GM12878 (cell line): ENCODE results near the gene CC2D1A. TPM values are rescaled to one million over a fixed set of nuclear protein-coding genes. Genes with fewer than 3 reads are reported as not detected.
A peak's percentile ranks its signal among the peaks of the same experiment; 100 is the strongest.

Experiments used
- ATAC-seq: fragments of 200-7000 bp; cut with Tn5 transposase; 3 replicates; pipeline ENCODE4 v1.9.1; 2020; ENCODE audit warnings: mild to moderate bottlenecking, moderate library complexity
- BruUV-seq: library from RNA; stranded (reverse); fragments of 400-500 nt; replicated peaks from 2 replicates; lab custom pipeline; 2021; lab: Mats Ljungman, UMichigan
- CTCF ChIA-PET: fragments of 300-600 bp; sonication (Branson Sonifier 250); formaldehyde crosslinking; extraction: SDS; loops from one replicate; lab custom pipeline; 2021; ENCODE audit warnings: inconsistent platforms; lab: Yijun Ruan, JAX
- POLR2A ChIA-PET: fragments of 350-600 bp; formaldehyde crosslinking; extraction: SDS; loops from one replicate; lab custom pipeline; 2021; ENCODE audit warnings: inconsistent platforms; lab: Charles Lee
- RAD21 ChIA-PET: fragments of 300-600 bp; sonication (Branson Sonifier 250); formaldehyde crosslinking; loops from one replicate; lab custom pipeline; 2023; ENCODE audit warnings: antibody characterized with exemption; ENCODE audit not compliant: unreplicated experiment; lab: Charles Lee
- SMC1A ChIA-PET: fragments of 300-600 bp; sonication (Branson Sonifier 250); formaldehyde crosslinking; loops from one replicate; lab custom pipeline; 2023; ENCODE audit not compliant: unreplicated experiment, uncharacterized antibody; lab: Charles Lee
- DNase-seq: peaks from one replicate; pipeline ENCODE4 v3.0.0-alpha.2; 2011; ENCODE audit warnings: low read depth, low spot score
- FAIRE-seq: peaks from 3 replicates; lab custom pipeline; 2011; peaks lifted over from hg19 to GRCh38; lab: Jason Lieb, UNC
- H2AFZ ChIP-seq: 2 replicates; pipeline ENCODE4 v1.6.0; 2011; ENCODE audit warnings: low read depth, low read length, control low read depth; ENCODE audit not compliant: control insufficient read depth
- H3K27ac ChIP-seq: 2 replicates; pipeline ENCODE4 v1.5.1; 2011; ENCODE audit warnings: control low read depth; ENCODE audit not compliant: control insufficient read depth, insufficient read depth
- H3K27me3 ChIP-seq, 2 experiments: replicated peaks in 1 of 2; 2 replicates each; pipeline versions ENCODE4 v1.6.0 to v1.6.1; 2011; ENCODE audit warnings: low read length in 1 of 2; ENCODE audit not compliant: control insufficient read depth in 2 of 2, insufficient read depth in 2 of 2
- H3K36me3 ChIP-seq, 2 experiments: 2 replicates each; pipeline ENCODE4 v1.5.1; 2011; ENCODE audit warnings: low read length in 1 of 2; ENCODE audit not compliant: control insufficient read depth in 2 of 2, insufficient read depth in 2 of 2
- H3K4me1 ChIP-seq: 2 replicates; pipeline ENCODE4 v1.6.1; 2011; ENCODE audit warnings: mild to moderate bottlenecking, low read length, moderate library complexity, mixed read lengths; ENCODE audit not compliant: control insufficient read depth, insufficient read depth
- H3K4me2 ChIP-seq: 2 replicates; pipeline ENCODE4 v1.6.0; 2011; ENCODE audit warnings: control low read depth; ENCODE audit not compliant: control insufficient read depth, insufficient read depth
- H3K4me3 ChIP-seq: fragments of 200-600 bp; sonication (generic); 2 replicates; pipeline ENCODE4 v1.5.1; 2016
- H3K79me2 ChIP-seq: 2 replicates; pipeline ENCODE4 v1.6.0; 2011; ENCODE audit warnings: low read length; ENCODE audit not compliant: control insufficient read depth, insufficient read depth
- H3K9ac ChIP-seq: 2 replicates; pipeline ENCODE4 v1.8.0; 2011; ENCODE audit warnings: low read length, control low read depth, mixed read lengths; ENCODE audit not compliant: control insufficient read depth, insufficient read depth
- H3K9me3 ChIP-seq: replicated peaks from 3 replicates; pipeline ENCODE4 v1.5.1; 2011; ENCODE audit warnings: mild to moderate bottlenecking, low read length; ENCODE audit not compliant: control insufficient read depth, insufficient read depth
- H4K20me1 ChIP-seq: 2 replicates; pipeline ENCODE4 v1.6.0; 2011; ENCODE audit not compliant: control insufficient read depth, insufficient read depth
- BHLHE40 ChIP-seq, 2 experiments: fragments of 450-650 bp in 1 of 2; IDR thresholded peaks; 2 replicates each; pipeline ENCODE4 v1.6.1; 2011 to 2017; ENCODE audit warnings: low read depth in 2 of 2, borderline replicate concordance in 1 of 2, improper control_type of control experiment in 1 of 2, low read length in 1 of 2, mild to moderate bottlenecking in 1 of 2
- CEBPB ChIP-seq, 2 experiments: fragments of 150-350 bp in 1 of 2; IDR thresholded peaks; 2 replicates each; pipeline ENCODE4 v1.6.1; 2012 to 2014; ENCODE audit warnings: low read depth in 2 of 2, low read length in 2 of 2, borderline replicate concordance in 1 of 2, inconsistent platforms in 1 of 2
- EGR1 ChIP-seq, 2 experiments: IDR thresholded peaks; 1 replicate in 1 of 2; 2 replicates in 1 of 2; pipeline ENCODE4 v1.6.1; 2011 to 2012; ENCODE audit warnings: low read depth in 2 of 2, low read length in 2 of 2, borderline replicate concordance in 1 of 2, mild to moderate bottlenecking in 1 of 2, moderate library complexity in 1 of 2
- GATAD2B ChIP-seq: fragments of 450-650 bp; conservative IDR thresholded peaks from 2 replicates; pipeline ENCODE4 v1.6.1; 2017; ENCODE audit warnings: low read depth, mild to moderate bottlenecking, moderate library complexity
- HDGF ChIP-seq: fragments of 450-650 bp; IDR thresholded peaks from 2 replicates; pipeline ENCODE4 v1.6.1; 2016; ENCODE audit warnings: antibody characterized with exemption
- IKZF1 ChIP-seq: fragments of 450-650 bp; conservative IDR thresholded peaks from 2 replicates; pipeline ENCODE4 v1.6.1; 2017; ENCODE audit warnings: antibody characterized with exemption, mild to moderate bottlenecking
- LARP7 ChIP-seq: fragments of 450-650 bp; IDR thresholded peaks from 2 replicates; pipeline ENCODE4 v1.6.1; 2017; ENCODE audit warnings: mild to moderate bottlenecking
- NBN ChIP-seq: fragments of 450-650 bp; IDR thresholded peaks from 2 replicates; pipeline ENCODE4 v1.6.1; 2016
- NFXL1 ChIP-seq: fragments of 450-650 bp; IDR thresholded peaks from 2 replicates; pipeline ENCODE4 v1.6.1; 2017; ENCODE audit warnings: antibody characterized with exemption, mild to moderate bottlenecking, borderline replicate concordance
- SUZ12 ChIP-seq: fragments of 200-600 bp; sonication (generic); IDR thresholded peaks from one replicate; pipeline ENCODE4 v1.6.1; 2018; ENCODE audit warnings: antibody characterized with exemption, mild to moderate bottlenecking; ENCODE audit not compliant: unreplicated experiment
- TBL1XR1 ChIP-seq: IDR thresholded peaks from 2 replicates; pipeline ENCODE4 v1.6.1; 2012; ENCODE audit warnings: low read depth, low read length, improper control_type of control experiment
- WGBS: methylation state at CpG from one replicate; pipeline ENCODE4 v1.1.6; 2016; ENCODE audit warnings: low lambda C conversion rate; ENCODE audit not compliant: insufficient replicate concordance, insufficient coverage; ENCODE audit errors: missing lambda C conversion rate; 5-methylcytosine and 5-hydroxymethylcytosine counted together
- in situ Hi-C: fragments of 300-500 bp; cut with MboI; formaldehyde crosslinking; loops from 9 replicates; pipeline ENCODE4 v1.14.3; 2018; ENCODE audit warnings: mixed read lengths
- intact Hi-C: fragments of 100-400 bp; cut with micrococcal nuclease; formaldehyde crosslinking; loops from one replicate; pipeline ENCODE4 v1.14.2; 2022; ENCODE audit not compliant: unreplicated experiment
- polyA plus RNA-seq, 11 experiments: library from polyadenylated mRNA; depleted of rRNA in 4 of 11; unstranded in 6 of 11; stranded (reverse) in 5 of 11; fragments of >200 nt; fragmentation: Nextera tagmentation in 4 of 11; fragmentation: Illumina TruSeq in 1 of 11; extraction: Ambion mirVana in 4 of 11; extraction: Trizol in 1 of 11; gene quantifications; 1 replicate in 1 of 11; 2 replicates in 10 of 11; pipeline versions ENCODE4 v1.2.1 to v1.2.3, GENCODE V29; 2011 to 2016; ENCODE audit warnings: inconsistent platforms in 2 of 11, missing spikeins in 2 of 11, low read depth in 1 of 11
- total RNA-seq, 4 experiments: library from RNA; depleted of rRNA in 3 of 4; stranded (reverse); fragments of >200 nt in 3 of 4; fragmentation: Illumina TruSeq in 1 of 4; extraction: Trizol in 1 of 4; gene quantifications; 2 replicates each; pipeline versions ENCODE4 v1.2.1 to v1.2.3, GENCODE V29; 2013 to 2021
- TF ChIP-seq, protein P1 (sequence below): fragments of 450-650 bp; IDR thresholded peaks from 2 replicates; pipeline ENCODE4 v1.6.1; 2016; ENCODE audit warnings: mild to moderate bottlenecking
- TF ChIP-seq, protein P2 (sequence below): fragments of 450-650 bp; IDR thresholded peaks from 2 replicates; pipeline ENCODE4 v1.6.1; 2017; ENCODE audit warnings: mild to moderate bottlenecking, moderate library complexity

Gene CC2D1A
- total and polyA plus RNA-seq, 10 of the 15 experiments (the other 5 are each of a cell fraction or from before 2014, with no cell fraction given) = 0.13 to 36.1 (median 16.1) TPM

- Histone ChIP-seq H2AFZ (no peak overlapping the region), H3K79me2 (no peaks in the 10 kb centered on the region), H3K4me3 (0 out of 2 replicates have a peak overlapping the region, but pooled peaks have one; percentile 59), H3K9me3 (no peaks in the 10 kb centered on the region; the same call in 2 of the 3 replicates), H3K4me2 (peak overlapping the region; percentile 30; the same call in 1 of the 2 replicates), H3K27ac (no peak overlapping the region), H4K20me1 (no peaks in the 10 kb centered on the region), H3K4me1 (peaks cover 8% of the 10 kb centered on the region), H3K36me3 (no peaks in the 10 kb centered on the region), H3K9ac (no peak overlapping the region), H3K27me3 (peaks cover 0 to 1% of the 10 kb centered on the region in 2 experiments; a peak in 2 of 4 replicates)
- POLR2A ChIA-PET = interaction anchor here (0.5 to 5.6 kb wide), 3 partner anchors 26 to 91 kb away, joined by 3 to 85 read pairs (median 4); no protein-coding TSS in a partner anchor
- 5% methylated on average over 41 of the region's 113 CpGs for whole genome bisulfite sequencing
- no TSS peak for BruUV-seq
- in situ Hi-C loops (loop anchor here (5.0 kb wide), 3 partner anchors 83 to 588 kb away; no protein-coding TSS in a partner anchor), intact Hi-C loops (loop anchor here (5.0 kb wide), 2 partner anchors 143 to 588 kb away; no protein-coding TSS in a partner anchor)
- SMC1A ChIA-PET = interaction anchor here (4.6 kb wide), 1 partner anchor 81 kb away, joined by 65 read pairs; no protein-coding TSS in a partner anchor
- RAD21 ChIA-PET = interaction anchor here (0.5 to 3.8 kb wide), 5 partner anchors 25 to 144 kb away, joined by 3 to 16 read pairs (median 3); partner anchors contain the start of gene ZSWIM4
- CTCF ChIA-PET = interaction anchor here (1.3 to 4.6 kb wide), 3 partner anchors 69 to 116 kb away, joined by 5 to 136 read pairs (median 63); partner anchors contain the start of gene ZSWIM4
- FAIRE-seq = no peak
- no peak for TF ChIP-seq NFXL1
- peak; percentile 38; the same call in 1 of the 2 replicates for TF ChIP-seq HDGF
- no peak for TF ChIP-seq CEBPB (IDR thresholded peaks at IDR 0.05; ENCODE audit: borderline replicate concordance in 1 of 2, low read depth in 2 of 2, low read length in 2 of 2)
- no peak for TF ChIP-seq TBL1XR1
- TF ChIP-seq SUZ12 = peak; percentile 74
- TF ChIP-seq BHLHE40 (IDR thresholded peaks at IDR 0.05; ENCODE audit: borderline replicate concordance in 1 of 2, low read depth in 2 of 2, low read length in 1 of 2) = peak in 1 of 2 experiments; percentile 44; a peak in 2 of 4 replicates
- peak; percentile 25 for TF ChIP-seq GATAD2B
- TF ChIP-seq, protein P1, sequence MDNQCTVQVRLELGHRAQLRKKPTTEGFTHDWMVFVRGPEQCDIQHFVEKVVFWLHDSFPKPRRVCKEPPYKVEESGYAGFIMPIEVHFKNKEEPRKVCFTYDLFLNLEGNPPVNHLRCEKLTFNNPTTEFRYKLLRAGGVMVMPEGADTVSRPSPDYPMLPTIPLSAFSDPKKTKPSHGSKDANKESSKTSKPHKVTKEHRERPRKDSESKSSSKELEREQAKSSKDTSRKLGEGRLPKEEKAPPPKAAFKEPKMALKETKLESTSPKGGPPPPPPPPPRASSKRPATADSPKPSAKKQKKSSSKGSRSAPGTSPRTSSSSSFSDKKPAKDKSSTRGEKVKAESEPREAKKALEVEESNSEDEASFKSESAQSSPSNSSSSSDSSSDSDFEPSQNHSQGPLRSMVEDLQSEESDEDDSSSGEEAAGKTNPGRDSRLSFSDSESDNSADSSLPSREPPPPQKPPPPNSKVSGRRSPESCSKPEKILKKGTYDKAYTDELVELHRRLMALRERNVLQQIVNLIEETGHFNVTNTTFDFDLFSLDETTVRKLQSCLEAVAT = peak; percentile 85
- TF ChIP-seq EGR1 (IDR thresholded peaks at IDR 0.05; ENCODE audit: borderline replicate concordance in 1 of 2, low read depth in 2 of 2, low read length in 2 of 2) = 0 out of 3 replicates have a peak, but pooled peaks of 1 of the 2 experiments have one; percentile 11
- TF ChIP-seq, protein P2, sequence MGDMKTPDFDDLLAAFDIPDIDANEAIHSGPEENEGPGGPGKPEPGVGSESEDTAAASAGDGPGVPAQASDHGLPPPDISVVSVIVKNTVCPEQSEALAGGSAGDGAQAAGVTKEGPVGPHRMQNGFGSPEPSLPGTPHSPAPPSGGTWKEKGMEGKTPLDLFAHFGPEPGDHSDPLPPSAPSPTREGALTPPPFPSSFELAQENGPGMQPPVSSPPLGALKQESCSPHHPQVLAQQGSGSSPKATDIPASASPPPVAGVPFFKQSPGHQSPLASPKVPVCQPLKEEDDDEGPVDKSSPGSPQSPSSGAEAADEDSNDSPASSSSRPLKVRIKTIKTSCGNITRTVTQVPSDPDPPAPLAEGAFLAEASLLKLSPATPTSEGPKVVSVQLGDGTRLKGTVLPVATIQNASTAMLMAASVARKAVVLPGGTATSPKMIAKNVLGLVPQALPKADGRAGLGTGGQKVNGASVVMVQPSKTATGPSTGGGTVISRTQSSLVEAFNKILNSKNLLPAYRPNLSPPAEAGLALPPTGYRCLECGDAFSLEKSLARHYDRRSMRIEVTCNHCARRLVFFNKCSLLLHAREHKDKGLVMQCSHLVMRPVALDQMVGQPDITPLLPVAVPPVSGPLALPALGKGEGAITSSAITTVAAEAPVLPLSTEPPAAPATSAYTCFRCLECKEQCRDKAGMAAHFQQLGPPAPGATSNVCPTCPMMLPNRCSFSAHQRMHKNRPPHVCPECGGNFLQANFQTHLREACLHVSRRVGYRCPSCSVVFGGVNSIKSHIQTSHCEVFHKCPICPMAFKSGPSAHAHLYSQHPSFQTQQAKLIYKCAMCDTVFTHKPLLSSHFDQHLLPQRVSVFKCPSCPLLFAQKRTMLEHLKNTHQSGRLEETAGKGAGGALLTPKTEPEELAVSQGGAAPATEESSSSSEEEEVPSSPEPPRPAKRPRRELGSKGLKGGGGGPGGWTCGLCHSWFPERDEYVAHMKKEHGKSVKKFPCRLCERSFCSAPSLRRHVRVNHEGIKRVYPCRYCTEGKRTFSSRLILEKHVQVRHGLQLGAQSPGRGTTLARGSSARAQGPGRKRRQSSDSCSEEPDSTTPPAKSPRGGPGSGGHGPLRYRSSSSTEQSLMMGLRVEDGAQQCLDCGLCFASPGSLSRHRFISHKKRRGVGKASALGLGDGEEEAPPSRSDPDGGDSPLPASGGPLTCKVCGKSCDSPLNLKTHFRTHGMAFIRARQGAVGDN = peak; percentile 47; the same call in 1 of the 2 replicates
- TF ChIP-seq IKZF1 = 0 out of 2 replicates have a peak, but pooled peaks have one; percentile 23
- peak; percentile 23; the same call in 1 of the 2 replicates for TF ChIP-seq NBN
- TF ChIP-seq LARP7 = 0 out of 2 replicates have a peak, but pooled peaks have one; percentile 36
- ATAC-seq = no peak
- no peak for DNase-seq
Observed at GRCh38 chr19:13864667-13865570, 41.1 kb upstream of the CC2D1A start.
